ENCODE measurements around the gene CCDC12.

GRCh38 chr3:46924921-46925584 lies 51.5 kb downstream of the CCDC12 start:
- TF ChIP-seq CREB1 (IDR thresholded peaks at IDR 0.05) (no peak), CREB1 (CRISPR knock-in tag; IDR thresholded peaks at IDR 0.05) (no peak), RELA (CRISPR knock-in tag; IDR thresholded peaks at IDR 0.05) (no peak), ZNF234 (CRISPR knock-in tag; conservative IDR thresholded peaks at IDR 0.05) (no peak), ZFP36 (IDR thresholded peaks at IDR 0.05; ENCODE audit: borderline replicate concordance, low read depth, low read length, partially characterized antibody) (no peak), POLR2A (IDR thresholded peaks at IDR 0.05; ENCODE audit: insufficient read depth in 1 of 2, low read depth in 2 of 2, low read length in 2 of 2) (no peak), SOX6 (IDR thresholded peaks at IDR 0.05) (no peak), SOX6 (CRISPR knock-in tag; IDR thresholded peaks at IDR 0.05) (no peak), POLR2AphosphoS5 (IDR thresholded peaks at IDR 0.05; ENCODE audit: low read depth, low read length) (no peak)
- TF ChIP-seq, protein P1, sequence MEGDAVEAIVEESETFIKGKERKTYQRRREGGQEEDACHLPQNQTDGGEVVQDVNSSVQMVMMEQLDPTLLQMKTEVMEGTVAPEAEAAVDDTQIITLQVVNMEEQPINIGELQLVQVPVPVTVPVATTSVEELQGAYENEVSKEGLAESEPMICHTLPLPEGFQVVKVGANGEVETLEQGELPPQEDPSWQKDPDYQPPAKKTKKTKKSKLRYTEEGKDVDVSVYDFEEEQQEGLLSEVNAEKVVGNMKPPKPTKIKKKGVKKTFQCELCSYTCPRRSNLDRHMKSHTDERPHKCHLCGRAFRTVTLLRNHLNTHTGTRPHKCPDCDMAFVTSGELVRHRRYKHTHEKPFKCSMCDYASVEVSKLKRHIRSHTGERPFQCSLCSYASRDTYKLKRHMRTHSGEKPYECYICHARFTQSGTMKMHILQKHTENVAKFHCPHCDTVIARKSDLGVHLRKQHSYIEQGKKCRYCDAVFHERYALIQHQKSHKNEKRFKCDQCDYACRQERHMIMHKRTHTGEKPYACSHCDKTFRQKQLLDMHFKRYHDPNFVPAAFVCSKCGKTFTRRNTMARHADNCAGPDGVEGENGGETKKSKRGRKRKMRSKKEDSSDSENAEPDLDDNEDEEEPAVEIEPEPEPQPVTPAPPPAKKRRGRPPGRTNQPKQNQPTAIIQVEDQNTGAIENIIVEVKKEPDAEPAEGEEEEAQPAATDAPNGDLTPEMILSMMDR (CRISPR knock-in tag; IDR thresholded peaks at IDR 0.05): no peak
